CD4-positive, alpha-beta T cell treated with Interleukin-1 beta for 1 hour (primary cell): ENCODE data around the gene SMIM10L2A.
"Not testable (repeated sequence)": the region's sequence is repeated elsewhere in the genome, so short reads cannot be mapped to it uniquely, and the experiment has no call there.

Experiments used
- DNase-seq, 2 donors: peaks; one replicate each; pipeline ENCODE4 v3.0.0-alpha.2; 2020 to 2022

SMIM10L2A gene

GRCh38 chrX:135421932-135422809 lies at the start of gene SMIM10L2A:
Gene SMIM10L2A (plus strand): TSS chrX:135421944. CDS start chrX:135422132, 188 bp downstream.
- no peak for DNase-seq

DNA sequence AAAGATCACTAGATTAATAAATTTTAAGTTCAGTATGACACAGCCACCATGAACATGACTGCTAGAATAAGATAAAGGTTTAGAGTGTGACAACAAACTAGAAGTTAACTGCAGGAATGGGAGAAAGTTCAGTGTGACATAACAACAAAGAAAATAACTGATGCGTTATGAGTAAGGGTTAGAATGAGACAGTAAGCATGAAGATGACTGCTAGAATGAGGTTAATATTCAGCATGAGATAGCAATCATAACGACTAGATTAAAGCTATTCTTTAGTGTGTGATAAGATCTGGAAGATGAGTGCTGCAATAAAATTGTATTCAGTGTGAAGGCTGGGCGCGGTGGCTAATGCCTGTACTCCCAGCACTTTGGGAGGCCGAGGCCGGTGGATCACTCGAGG lies 48.4 kb upstream of the SMIM10L2A start:
- DNase-seq: no peak

DNA sequence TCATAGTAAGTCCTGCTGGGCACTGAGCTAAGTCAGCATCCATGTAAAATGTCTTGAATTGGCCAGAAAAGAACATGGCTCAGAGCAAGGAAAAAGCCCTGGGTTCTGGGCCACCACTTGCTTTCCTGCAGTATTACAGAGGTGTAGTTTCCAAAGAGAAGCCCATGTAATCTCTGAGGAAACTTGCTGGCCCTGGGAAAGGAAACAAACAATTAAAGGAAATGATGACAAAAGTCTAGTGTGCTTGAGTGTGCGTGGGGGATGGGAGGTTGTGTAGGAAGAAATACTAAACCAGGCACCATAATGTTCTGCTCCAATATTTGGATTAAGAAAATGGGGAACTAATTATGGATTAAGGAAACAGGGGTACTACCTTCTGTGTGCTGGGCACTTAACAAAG lies 39.5 kb upstream of the SMIM10L2A start:
- no peak for DNase-seq

- no peak for DNase-seq
Measured at GRCh38 chrX:135383249-135383648, 38.5 kb upstream of the SMIM10L2A start.

GRCh38 chrX:135384161-135384836 lies 37.4 kb upstream of the SMIM10L2A start:
- peak; percentile 49 to 61 for DNase-seq

GRCh38 chrX:135388841-135389240 lies 32.9 kb upstream of the SMIM10L2A start:
- DNase-seq: no peak

DNA sequence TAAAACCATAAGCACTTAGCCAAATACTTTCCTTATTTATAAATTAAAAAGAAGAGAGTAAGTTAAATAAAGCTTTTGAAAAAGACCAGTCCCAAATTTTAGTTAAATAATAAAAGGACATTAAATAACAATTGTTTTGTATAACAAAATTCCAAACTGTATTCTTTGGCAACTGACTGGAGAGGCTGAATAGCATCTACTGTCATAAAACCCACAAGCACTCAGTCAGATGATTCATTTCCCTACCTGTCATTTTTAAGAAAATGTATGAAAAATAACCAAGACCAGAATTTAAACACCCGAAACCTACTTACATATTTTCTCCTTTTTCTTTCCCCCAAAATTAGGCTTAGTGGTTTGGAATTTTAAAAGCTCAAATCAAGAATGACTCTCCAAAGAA lies 32.5 kb upstream of the SMIM10L2A start:
- DNase-seq: no peak

DNA sequence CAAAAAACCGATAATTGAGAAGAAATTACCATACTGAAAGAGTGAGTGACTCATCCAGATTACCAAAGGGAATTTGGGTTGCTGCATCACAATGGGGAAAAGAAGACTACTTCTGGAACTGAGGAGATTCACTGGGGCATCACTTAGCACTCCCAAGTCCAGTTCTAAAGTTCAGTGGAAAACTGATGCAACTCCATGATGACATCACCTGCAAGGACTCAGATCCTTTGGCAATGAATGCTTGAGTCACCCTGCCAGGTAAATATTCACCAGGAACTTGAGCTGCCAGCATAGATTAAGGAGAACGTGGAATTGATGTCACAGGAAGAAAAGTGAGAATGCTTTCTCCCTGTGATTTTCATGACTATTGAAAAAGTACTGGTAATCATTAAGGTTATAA lies 32.0 kb upstream of the SMIM10L2A start:
- DNase-seq: no peak

GRCh38 chrX:135391734-135392133 lies 30.0 kb upstream of the SMIM10L2A start:
- DNase-seq: no peak

DNA sequence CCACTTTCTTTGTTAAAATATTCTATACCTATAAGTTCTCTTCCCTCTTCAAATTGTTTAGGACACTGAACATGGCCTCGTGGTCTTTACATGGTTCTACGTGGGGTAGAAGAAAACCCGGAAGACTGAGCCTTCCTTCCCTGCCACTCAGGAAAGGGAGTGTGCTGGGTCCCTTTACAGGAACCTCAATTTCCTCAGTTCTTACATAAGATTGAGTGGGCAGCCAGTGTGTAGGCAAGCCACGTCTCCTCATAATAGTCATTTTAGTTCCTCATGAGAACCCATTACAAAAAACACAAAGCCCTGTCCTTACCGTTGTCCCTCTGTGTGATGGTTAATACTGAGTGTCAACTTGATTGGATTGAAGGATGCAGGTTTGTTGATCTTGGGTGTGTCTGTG lies 28.7 kb upstream of the SMIM10L2A start:
- no peak for DNase-seq

- no peak for DNase-seq
Measured at GRCh38 chrX:135395064-135395463, 26.7 kb upstream of the SMIM10L2A start.

- no peak for DNase-seq
Measured at GRCh38 chrX:135396109-135396508, 25.6 kb upstream of the SMIM10L2A start.

DNA sequence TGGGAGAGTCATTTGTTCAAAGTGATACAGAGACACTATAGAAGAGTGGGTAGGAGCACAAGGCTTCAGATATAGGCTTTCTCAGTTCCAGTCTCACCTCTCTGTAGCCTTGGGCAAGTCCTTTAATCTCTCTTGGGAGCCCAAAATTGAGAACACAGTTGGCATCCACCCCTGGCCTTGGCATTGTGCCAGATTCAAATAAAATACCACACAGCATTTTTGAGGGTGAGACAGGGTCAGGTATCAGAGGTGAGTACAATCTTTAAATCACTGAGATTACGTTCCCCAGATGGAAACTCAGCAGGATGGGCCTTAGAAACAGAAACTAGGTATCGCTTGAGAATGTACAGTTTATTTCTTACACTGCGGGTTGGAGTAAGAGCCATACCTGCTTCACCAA lies 25.2 kb upstream of the SMIM10L2A start:
- DNase-seq: no peak

DNA sequence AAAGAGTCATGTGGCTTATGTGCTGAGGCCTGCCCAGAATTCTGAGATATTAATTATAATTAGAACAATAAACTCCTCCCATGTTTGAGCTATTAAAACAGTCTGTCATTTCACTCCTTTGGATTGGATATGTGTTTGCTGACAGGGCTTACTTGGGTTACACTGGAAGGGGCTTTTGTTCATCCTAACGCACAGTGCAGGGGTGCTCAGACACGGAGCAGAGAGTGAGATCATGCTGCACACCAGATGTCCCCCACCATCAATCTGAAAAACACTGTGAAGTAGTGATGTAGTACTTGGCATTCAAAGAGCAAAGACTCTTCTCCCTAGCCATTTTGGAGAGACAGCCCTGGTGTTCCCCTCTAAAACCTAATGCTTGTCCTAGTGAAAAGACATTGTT lies 24.1 kb upstream of the SMIM10L2A start:
- DNase-seq: no peak

DNA sequence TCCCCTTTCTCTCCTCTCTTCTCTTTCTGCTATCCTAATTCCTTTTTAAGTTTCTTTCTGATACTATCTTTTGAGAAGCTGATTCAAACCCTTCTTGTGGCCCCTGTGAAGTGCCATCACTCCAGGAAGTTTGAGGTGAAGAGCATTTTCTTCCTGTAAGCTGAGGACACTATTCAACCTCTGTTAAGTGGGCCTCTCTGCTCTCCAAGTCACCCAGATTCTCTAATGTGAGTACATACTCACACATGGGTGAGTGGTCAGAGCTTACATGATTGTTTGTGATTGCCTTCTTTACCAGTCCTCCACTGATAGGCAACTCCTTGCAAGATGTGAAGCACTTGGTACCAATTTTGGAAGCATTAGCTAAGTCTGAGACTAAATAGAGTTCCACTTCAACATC lies 18.4 kb upstream of the SMIM10L2A start:
- DNase-seq: no peak

- DNase-seq: not testable (repeated sequence)
Measured at GRCh38 chrX:135406428-135406827, 15.3 kb upstream of the SMIM10L2A start.

DNA sequence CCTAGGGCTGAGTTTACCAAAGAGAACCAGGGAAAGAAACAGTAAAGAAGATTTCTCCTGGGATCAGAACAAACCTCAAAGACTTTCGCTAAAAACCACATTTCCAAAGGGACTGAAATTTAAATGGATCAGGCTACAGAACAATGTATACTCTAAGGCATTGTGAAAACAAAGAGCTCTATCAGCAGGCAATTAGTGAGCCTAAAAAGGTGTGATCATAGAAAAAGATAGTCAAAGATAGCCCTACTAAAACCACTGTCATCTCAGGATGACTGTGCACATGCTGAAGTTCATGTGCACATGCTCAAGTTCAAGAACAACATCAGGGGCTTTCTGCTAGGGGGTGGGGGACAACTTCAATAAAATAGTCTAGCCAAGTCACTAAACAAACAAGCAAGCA lies 12.9 kb upstream of the SMIM10L2A start:
- DNase-seq: no peak

DNA sequence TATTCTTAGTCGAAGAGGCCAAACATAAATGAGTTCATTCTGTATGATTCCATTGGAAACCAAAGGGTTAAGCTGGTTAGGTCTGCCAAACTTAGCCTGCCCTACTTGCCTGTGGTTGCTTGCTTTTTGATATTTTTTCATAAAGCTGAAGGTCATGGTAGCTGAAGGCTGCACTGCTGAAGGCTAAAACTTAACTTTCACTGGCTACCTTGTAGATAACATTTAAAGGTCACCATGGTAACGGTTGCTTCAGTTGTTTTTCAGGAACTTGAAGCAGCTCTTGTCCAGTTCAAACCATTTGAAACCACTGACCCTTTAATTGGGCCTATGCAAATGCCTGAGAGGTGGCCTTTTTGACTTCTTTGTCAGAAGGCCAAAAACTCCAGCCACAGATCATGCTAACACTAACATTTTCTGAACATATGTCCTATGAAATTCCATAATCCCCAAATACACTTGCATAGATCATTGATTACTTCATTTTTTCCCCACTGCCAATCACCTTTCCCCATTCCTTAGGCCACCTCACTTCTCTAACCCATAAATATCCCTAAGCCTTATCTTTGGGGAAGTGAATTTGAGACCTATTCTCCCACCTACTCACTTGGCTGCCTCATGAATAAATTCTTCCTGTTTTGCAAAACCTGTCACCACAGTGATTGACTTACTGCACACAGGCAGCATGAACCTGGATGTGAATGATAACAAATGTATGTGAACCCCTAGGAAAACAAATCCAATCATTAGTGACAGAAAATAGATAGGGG lies 10.7 kb upstream of the SMIM10L2A start:
- no peak for DNase-seq

GRCh38 chrX:135411893-135412292 lies 9.9 kb upstream of the SMIM10L2A start:
- DNase-seq: no peak

DNA sequence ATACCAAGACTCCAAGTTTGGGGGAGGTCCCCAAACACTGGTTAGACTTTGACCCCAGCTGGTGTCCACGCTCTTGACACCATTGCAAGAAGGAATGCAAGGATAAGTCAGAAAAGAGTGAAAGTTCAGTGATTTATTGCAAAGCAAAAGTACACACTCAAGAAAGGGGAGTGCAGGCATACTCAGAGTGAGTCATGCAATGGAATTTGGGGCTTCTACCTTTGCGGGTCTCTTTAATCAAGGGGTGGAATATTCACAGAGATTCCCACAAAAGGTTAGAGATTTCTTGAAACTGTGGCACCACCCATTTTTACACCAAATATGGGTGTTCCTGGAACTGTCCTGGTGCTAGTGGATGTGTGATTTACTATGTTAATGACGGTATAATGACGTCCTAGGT lies 5.2 kb upstream of the SMIM10L2A start:
- DNase-seq: no peak

- no peak for DNase-seq
Measured at GRCh38 chrX:135420831-135421230, 913 bp upstream of the SMIM10L2A start.

- DNase-seq: peak; percentile 90 to 91
Measured at GRCh38 chrX:135421537-135421931, 210 bp upstream of the SMIM10L2A start.

- not testable (repeated sequence) for DNase-seq
Measured at GRCh38 chrX:135422810-135423168, 1.0 kb downstream of the SMIM10L2A start.
